ENCODE results near the gene GTPBP10.
A peak's percentile ranks its signal among the peaks of the same experiment; 100 is the strongest.
"Not testable (repeated sequence)": the region's sequence is repeated elsewhere in the genome, so short reads cannot be mapped to it uniquely, and the experiment has no call there.

The GTPBP10 gene

DNA sequence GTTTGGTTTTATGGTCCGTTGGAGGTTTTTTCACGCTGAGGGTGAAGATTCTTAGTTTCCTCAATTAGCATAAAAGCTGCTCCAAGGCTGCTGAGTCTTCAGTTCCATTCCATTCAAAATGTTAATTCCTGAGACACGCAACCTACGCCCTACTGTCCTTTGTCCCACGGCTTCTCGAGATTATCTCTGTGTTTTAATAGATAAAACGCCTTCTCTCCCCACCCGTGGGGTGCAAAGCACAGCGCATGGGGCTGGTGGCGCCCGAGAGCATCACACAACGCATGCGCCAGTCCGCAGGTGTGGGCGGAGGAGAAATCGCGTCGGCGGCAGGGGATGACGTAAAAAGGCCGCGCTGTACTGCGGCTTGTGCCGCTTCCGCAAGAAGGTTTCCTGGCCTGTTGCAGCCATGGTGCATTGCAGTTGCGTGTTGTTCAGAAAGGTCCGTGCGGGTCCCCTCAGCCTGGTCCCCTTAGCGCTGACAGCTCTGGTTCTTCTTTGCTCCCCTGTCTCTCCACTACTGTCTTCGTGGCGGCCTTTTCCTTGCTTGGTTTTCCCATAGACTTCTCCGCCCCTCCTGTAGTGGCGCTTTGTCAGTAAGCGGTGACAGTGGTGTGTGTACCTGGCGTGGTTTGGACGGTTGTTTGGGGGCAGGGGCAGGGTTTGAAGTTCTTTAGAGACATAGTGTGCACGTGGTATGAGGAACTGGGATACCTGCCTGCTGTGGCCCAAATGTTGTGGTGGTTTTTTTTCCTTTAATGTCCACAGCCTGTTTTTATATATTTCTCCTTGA lies at the start of gene GTPBP10:
GTPBP10 (plus strand) TSS at position 381 of the 790 bp plus-strand sequence; CDS start at position 407, 26 bp downstream.
- DNase-seq (ENCODE audit: low read depth in 2 of 2), result peak; percentile 90 to 92

GRCh38 chr7:90298145-90299038 lies 48.1 kb upstream of the GTPBP10 start:
- DNase-seq (ENCODE audit: low read depth in 2 of 2), result no peak

GRCh38 chr7:90303241-90303640 lies 43.3 kb upstream of the GTPBP10 start:
- DNase-seq (ENCODE audit: low read depth in 2 of 2), result no peak

DNA sequence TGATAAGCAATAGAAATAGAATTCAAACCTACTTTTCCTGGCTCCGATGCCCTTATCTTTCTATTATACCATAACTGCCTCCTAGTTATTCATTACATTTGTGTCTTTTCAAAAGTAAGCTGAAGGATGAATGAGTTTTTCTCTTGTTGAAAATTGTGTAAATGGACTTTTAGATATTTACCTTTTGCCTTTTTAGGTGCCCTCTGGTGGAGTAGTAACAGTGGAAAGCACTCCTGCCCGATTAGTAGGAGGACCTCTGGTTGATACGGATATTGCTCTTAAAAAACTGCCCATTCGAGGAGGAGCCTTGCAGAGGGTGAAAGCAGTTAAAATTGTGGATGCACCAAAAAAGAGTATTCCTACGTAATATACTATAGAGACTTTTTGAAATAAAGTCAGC lies 36.6 kb upstream of the GTPBP10 start:
- no peak for DNase-seq (ENCODE audit: low read depth in 2 of 2)

DNA sequence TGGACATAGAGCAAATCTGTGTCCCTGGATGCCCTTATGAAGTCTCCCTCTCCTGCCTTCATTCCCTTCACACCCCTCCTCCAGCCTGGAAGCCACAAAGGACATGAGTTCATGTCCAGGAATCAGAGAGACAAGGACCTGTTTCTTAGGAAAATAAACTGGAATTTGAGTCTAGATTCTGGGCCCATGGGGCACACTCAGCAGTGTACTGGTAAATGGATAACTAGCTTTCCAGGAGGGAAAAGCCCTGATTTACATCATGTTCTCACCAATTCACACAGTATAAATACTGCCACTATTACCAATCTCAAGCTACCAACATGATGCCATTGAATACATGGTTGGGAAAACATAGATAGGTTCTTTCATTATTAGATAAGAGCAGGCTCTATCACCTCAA lies 35.3 kb upstream of the GTPBP10 start:
- no peak for DNase-seq (ENCODE audit: low read depth in 2 of 2)

DNA sequence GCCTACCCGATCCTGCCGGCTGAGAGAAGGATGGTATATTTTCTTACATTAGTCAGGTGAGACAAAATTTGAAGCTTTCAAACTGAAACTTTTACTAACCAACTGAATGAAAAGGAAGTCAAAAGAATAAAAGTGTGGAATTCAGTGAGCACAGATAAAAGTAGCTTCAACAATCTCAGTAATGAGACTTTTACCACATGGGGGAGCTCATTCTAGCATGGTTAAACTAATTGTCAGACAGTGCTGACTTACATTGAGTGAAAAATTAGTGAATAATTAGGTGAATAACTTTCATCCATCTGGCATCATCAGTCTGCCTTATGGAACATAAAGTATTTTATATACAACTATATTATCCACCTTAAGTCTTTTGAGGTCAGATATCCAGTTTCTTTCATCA lies 33.8 kb upstream of the GTPBP10 start:
- no peak for DNase-seq (ENCODE audit: low read depth in 2 of 2)

DNA sequence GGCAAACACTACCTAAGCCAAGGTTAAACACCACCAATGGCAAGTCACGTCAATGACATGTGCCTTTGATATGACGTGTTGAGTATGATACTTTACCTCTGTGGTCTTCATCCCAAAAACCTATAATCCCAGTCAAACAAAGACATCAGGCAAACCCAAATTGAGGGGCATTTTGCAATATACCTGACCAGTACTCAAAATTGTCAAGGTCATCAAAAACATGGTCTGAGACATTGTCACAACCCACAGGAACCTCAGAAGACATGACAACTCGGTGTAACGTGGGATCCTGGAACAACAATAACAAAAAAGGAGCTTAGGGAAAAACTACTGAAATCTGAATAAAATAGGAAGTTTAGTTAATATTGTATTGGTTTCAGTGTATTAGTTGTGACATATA lies 32.6 kb upstream of the GTPBP10 start:
- DNase-seq (ENCODE audit: low read depth in 2 of 2), result no peak

GRCh38 chr7:90320014-90320413 lies 26.5 kb upstream of the GTPBP10 start:
- DNase-seq (ENCODE audit: low read depth in 2 of 2), result no peak

DNA sequence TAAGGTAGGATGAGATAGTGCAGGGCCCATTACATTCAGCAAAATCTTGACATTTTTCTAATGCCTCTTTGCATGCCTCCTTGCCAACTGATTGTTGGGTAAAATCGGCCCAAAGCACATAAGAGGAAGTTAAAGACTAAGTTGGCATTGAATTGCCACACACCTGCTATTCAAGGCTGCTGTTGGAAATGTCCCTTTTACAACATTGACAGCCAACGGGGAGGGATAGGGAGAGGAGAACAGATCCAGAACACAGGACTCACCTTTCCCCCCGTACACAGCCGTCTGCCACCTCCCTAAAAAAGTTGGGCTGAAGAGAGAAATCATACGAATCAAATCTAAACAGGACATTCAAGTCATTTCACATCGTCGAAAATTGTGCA lies 26.1 kb upstream of the GTPBP10 start:
- no peak for DNase-seq (ENCODE audit: low read depth in 2 of 2)

DNA sequence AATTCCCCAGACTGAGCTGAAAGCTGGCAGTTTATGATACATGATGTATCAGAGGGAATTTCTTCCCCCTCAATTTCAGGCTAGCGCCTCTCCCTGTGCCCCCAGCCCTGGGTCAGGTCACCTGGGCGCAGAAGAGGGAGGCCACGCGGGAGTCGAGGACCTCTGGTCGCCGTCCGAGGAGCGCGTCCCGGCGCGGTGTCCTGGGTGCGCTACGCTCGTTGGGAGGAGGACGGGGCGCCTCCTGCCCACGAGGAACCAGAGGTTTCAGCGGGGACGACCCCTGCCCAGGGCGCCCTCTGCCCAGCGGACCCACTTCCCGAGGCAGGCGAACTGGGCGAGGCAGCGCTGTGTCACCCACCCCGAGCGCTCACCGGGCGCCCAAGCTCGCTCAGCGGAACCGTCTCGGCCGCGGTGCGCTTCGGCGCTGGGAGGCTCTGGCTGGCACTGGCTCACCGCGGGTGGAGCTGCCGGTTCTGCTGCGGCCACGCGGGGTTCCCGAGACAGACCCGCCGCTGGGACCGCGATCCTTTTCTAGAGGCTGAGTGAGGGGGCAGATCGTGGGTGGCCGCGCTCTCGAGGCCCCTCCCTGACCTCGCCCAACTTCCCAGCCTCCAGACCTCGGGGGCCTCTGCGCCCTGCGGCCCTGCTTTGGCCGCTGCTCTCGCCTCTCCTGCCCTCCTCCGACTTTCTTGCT lies 25.6 kb upstream of the GTPBP10 start, which contains the start of gene FAM237B:
FAM237B (minus strand) TSS at position 504 of the 694 bp plus-strand sequence. CDS start 1,556 bp downstream, outside the sequence.
- no peak for DNase-seq (ENCODE audit: low read depth in 2 of 2)

DNA sequence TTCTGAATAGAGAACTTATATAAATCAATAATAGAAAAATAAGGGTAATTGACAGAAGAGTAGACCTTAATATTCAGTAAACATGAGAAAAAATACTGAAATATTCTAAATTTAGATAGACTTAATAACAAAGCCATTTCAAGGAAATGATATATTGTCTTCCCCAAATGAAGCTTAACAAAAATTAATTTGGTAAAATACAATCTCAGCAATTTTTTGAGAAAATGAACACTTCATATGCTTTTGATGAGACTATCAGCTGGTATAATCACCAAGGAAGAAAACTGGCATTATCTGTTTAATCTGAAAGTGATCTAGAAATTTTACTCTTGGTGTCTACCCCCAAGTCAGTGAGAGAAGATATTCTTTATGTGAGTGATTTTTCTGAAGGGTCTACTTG lies 23.7 kb upstream of the GTPBP10 start:
- DNase-seq (ENCODE audit: low read depth in 2 of 2), result no peak

- DNase-seq (ENCODE audit: low read depth in 2 of 2), result no peak
Observed at GRCh38 chr7:90326500-90326899, 20.0 kb upstream of the GTPBP10 start.

DNA sequence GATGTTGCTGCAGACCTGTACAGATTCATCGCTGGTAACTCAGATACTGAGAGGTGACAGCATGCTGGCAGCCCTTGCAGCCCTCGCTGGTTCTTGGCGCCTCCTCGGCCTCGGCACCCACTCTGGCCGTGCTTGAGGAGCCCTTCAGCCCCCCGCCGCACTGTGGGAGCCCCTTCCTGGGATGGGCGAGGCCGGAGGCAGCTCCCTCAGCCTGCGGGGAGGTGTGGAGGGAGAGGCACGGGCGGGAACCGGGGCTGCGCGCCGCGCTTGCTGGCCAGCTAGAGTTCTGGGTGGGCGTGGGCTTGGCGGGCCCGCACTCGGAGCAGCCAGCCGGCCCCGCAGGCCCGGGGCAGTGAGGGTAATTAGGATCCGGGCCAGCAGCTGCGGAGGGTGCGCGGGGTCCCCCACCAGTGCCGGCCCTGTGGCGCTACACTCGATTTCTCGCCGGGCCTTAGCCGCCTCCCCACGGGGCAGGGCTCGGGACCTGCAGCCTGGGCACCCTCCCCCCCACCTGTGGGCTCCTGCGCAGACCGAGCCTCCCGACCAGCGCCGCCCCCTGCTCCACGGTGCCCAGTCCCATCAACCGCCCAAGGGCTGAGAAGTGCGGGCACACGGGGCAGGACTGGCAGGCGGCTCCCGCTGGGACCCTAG lies 12.2 kb upstream of the GTPBP10 start:
- DNase-seq (ENCODE audit: low read depth in 2 of 2), result no peak

- DNase-seq (ENCODE audit: low read depth in 2 of 2), result not testable (repeated sequence)
Observed at GRCh38 chr7:90334926-90335325, 11.6 kb upstream of the GTPBP10 start.

- no peak for DNase-seq (ENCODE audit: low read depth in 2 of 2)
Observed at GRCh38 chr7:90337106-90337505, 9.4 kb upstream of the GTPBP10 start.

DNA sequence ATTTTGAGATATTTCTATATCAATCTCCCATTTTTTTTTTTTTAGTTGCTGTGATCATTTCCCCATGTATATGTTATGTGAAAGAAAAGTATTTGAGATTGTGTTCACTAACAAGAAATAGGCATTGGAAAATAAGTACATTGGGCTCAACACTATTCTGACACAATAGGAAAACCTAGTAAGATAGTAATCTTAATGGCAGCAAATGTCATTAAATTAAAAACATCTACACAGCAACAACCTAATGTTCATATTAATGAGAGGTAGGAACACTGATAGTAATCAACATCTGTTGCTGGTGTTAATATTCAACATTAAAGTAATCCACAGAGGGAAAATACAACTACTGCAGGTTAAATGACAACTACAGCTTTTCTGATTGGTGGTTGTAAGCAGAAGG lies 1.5 kb upstream of the GTPBP10 start:
- no peak for DNase-seq (ENCODE audit: low read depth in 2 of 2)

- no peak for DNase-seq (ENCODE audit: low read depth in 2 of 2)
Observed at GRCh38 chr7:90345595-90346335, 751 bp upstream of the GTPBP10 start.

DNA sequence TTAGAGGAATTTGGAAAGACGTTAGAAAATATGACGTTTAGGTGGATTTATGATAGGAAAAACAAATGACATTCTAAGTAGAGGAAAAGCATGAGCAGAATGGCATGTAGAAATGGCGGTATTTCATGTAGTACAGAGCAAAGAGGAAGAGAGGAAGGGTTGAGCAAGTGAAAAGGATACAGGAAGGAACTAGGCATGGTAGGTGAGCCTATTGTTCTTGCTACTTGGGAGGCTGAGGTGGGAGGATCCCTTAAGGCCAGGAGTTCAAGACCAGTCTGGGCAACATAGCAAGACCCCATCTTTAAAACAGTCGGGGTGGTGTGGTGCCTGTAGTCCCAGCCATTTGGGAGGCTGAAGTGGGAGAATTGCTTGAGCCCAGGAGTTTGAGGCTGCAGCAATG lies 1.2 kb downstream of the GTPBP10 start:
- no peak for DNase-seq (ENCODE audit: low read depth in 2 of 2)

- no peak for DNase-seq (ENCODE audit: low read depth in 2 of 2)
Observed at GRCh38 chr7:90349305-90349704, 2.8 kb downstream of the GTPBP10 start.

GRCh38 chr7:90350032-90350431 lies 3.5 kb downstream of the GTPBP10 start:
- not testable (repeated sequence) for DNase-seq (ENCODE audit: low read depth in 2 of 2)

DNA sequence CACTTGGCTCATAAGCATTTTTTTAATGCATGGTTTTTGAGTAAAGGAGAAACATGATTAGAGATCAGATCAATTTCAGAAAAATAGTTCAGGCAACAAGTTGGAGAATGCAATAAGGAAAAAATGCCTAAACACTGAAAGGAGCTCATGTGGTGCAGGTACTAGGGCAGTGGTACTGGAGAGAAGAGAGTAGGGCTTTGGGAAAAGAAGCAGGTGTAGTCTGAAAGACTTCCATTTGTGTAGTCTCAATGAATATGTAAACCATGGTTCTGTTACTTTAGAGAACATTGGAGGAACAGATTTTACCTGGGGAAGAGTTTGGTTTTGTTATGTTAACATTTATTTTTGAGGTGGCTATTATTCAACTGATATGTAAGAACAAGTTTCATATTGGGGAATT lies 5.5 kb downstream of the GTPBP10 start:
- no peak for DNase-seq (ENCODE audit: low read depth in 2 of 2)

Data from stimulated activated CD8-positive, alpha-beta memory T cell treated with anti-CD3 and anti-CD28 coated beads, Interleukin-7, amount 100 ng/mL, for 4 hours (primary cell).